H9 (cell line): ENCODE measurements around the gene NRXN2. TPM values are rescaled to one million over a fixed set of nuclear protein-coding genes. Genes with fewer than 3 reads are reported as not detected.

Source experiments
- DNase-seq: peaks from one replicate; pipeline ENCODE4 v3.0.0-alpha.2; 2017
- H2AFZ ChIP-seq: one replicate; pipeline ENCODE4 v1.6.1; 2013; ENCODE audit warnings: mild to moderate bottlenecking, low read length, control low read depth, moderate library complexity
- H2AK5ac ChIP-seq: 2 replicates; pipeline ENCODE4 v1.6.1; 2013; ENCODE audit warnings: low read length, control low read depth, mixed read lengths; ENCODE audit not compliant: insufficient read length
- H2BK120ac ChIP-seq: one replicate; pipeline ENCODE4 v1.6.1; 2013; ENCODE audit warnings: low read depth, mild to moderate bottlenecking, low read length, control low read depth, inconsistent platforms; ENCODE audit not compliant: poor library complexity, severe bottlenecking
- H2BK12ac ChIP-seq: 2 replicates; pipeline ENCODE4 v1.6.1; 2013; ENCODE audit warnings: low read length, control low read depth, mixed read lengths, low read depth; ENCODE audit not compliant: insufficient read length
- H2BK15ac ChIP-seq: 2 replicates; pipeline ENCODE4 v1.6.1; 2013; ENCODE audit warnings: low read depth, low read length, control low read depth
- H2BK20ac ChIP-seq: one replicate; pipeline ENCODE4 v1.6.1; 2013; ENCODE audit warnings: low read depth, mild to moderate bottlenecking, low read length, control low read depth, inconsistent platforms; ENCODE audit not compliant: poor library complexity, severe bottlenecking
- H2BK5ac ChIP-seq: 2 replicates; pipeline ENCODE4 v1.6.1; 2013; ENCODE audit warnings: low read length, control low read depth, mixed read lengths; ENCODE audit not compliant: insufficient read length
- H3K14ac ChIP-seq: 2 replicates; pipeline ENCODE4 v1.6.1; 2013; ENCODE audit warnings: low read length, control low read depth; ENCODE audit not compliant: insufficient read depth
- H3K18ac ChIP-seq: 2 replicates; pipeline ENCODE4 v1.6.1; 2013; ENCODE audit warnings: low read depth, mild to moderate bottlenecking, mixed read lengths, low read length, control low read depth; ENCODE audit not compliant: insufficient read length
- H3K23ac ChIP-seq: 2 replicates; pipeline ENCODE4 v1.6.1; 2013; ENCODE audit warnings: low read length, control low read depth, mixed read lengths, low read depth; ENCODE audit not compliant: insufficient read length
- H3K23me2 ChIP-seq: 2 replicates; pipeline ENCODE4 v1.6.1; 2013; ENCODE audit warnings: low read depth, mild to moderate bottlenecking, mixed read lengths, low read length, control low read depth; ENCODE audit not compliant: insufficient read length, poor library complexity, severe bottlenecking
- H3K27ac ChIP-seq: 2 replicates; pipeline ENCODE4 v1.5.1; 2013; ENCODE audit warnings: low read length, control low read depth, mixed read lengths, low read depth; ENCODE audit not compliant: insufficient read length
- H3K27me3 ChIP-seq: 2 replicates; pipeline ENCODE4 v1.6.1; 2013; ENCODE audit warnings: low read length, control low read depth, inconsistent platforms; ENCODE audit not compliant: insufficient read depth
- H3K4ac ChIP-seq: 2 replicates; pipeline ENCODE4 v1.6.1; 2013; ENCODE audit warnings: low read depth, mild to moderate bottlenecking, control low read depth, inconsistent platforms, low read length, moderate library complexity
- H3K4me1 ChIP-seq: 2 replicates; pipeline ENCODE4 v1.6.1; 2013; ENCODE audit warnings: low read length, control low read depth, inconsistent platforms; ENCODE audit not compliant: insufficient read depth
- H3K4me2 ChIP-seq: 2 replicates; pipeline ENCODE4 v1.6.1; 2013; ENCODE audit warnings: low read length, control low read depth, mixed read lengths; ENCODE audit not compliant: insufficient read length, insufficient read depth
- H3K56ac ChIP-seq: 2 replicates; pipeline ENCODE4 v1.6.1; 2013; ENCODE audit warnings: low read depth, mild to moderate bottlenecking, mixed read lengths, low read length, control low read depth; ENCODE audit not compliant: insufficient read length
- H3K79me1 ChIP-seq: 2 replicates; pipeline ENCODE4 v1.6.1; 2013; ENCODE audit warnings: low read depth, mild to moderate bottlenecking, moderate library complexity, low read length, control low read depth, inconsistent platforms; ENCODE audit not compliant: insufficient read depth, poor library complexity, severe bottlenecking
- H3K79me2 ChIP-seq: 2 replicates; pipeline ENCODE4 v1.6.1; 2013; ENCODE audit warnings: low read length, control low read depth, inconsistent platforms; ENCODE audit not compliant: insufficient read depth
- H3K9ac ChIP-seq: 2 replicates; pipeline ENCODE4 v1.6.1; 2013; ENCODE audit warnings: low read length, control low read depth, mixed read lengths; ENCODE audit not compliant: insufficient read length; ENCODE audit errors: extremely low read depth
- H3K9me3 ChIP-seq: one replicate; pipeline ENCODE4 v1.6.1; 2013; ENCODE audit warnings: low read depth, low read length, inconsistent platforms; ENCODE audit not compliant: control insufficient read depth
- H3T11ph ChIP-seq: one replicate; pipeline ENCODE4 v1.6.1; 2013; ENCODE audit warnings: mild to moderate bottlenecking, low read length, control low read depth, inconsistent platforms
- H4K20me1 ChIP-seq: one replicate; pipeline ENCODE4 v1.6.1; 2013; ENCODE audit not compliant: control insufficient read depth, insufficient read length, insufficient read depth
- H4K5ac ChIP-seq: 2 replicates; pipeline ENCODE4 v1.6.1; 2013; ENCODE audit warnings: low read depth, mild to moderate bottlenecking, mixed read lengths, low read length, control low read depth; ENCODE audit not compliant: insufficient read length
- H4K8ac ChIP-seq: replicated peaks from 2 replicates; pipeline ENCODE4 v1.6.1; 2013; ENCODE audit warnings: low read length, control low read depth, mixed read lengths, low read depth; ENCODE audit not compliant: insufficient read length
- H4K91ac ChIP-seq: 2 replicates; pipeline ENCODE4 v1.6.1; 2013; ENCODE audit warnings: low read depth, mild to moderate bottlenecking, moderate library complexity, mixed read lengths, low read length, control low read depth; ENCODE audit not compliant: insufficient read length
- H3K27ac Mint-ChIP-seq, 3 experiments: 2 replicates in 2 of 3; 3 replicates in 1 of 3; pipeline ENCODE4 v1.8.0; 2020 to 2021; ENCODE audit warnings: mixed read lengths in 3 of 3, mild to moderate bottlenecking in 1 of 3, moderate library complexity in 1 of 3
- H3K27me3 Mint-ChIP-seq: 2 replicates; pipeline ENCODE4 v1.8.0; 2021; ENCODE audit warnings: low read depth, mild to moderate bottlenecking, moderate library complexity, mixed read lengths
- H3K36me3 Mint-ChIP-seq, 3 experiments: 2 replicates in 2 of 3; 3 replicates in 1 of 3; pipeline ENCODE4 v1.8.0; 2020 to 2021; ENCODE audit warnings: low read depth in 3 of 3, mixed read lengths in 3 of 3; ENCODE audit not compliant: insufficient read depth in 1 of 3
- H3K4me1 Mint-ChIP-seq, 2 experiments: 2 replicates each; pipeline ENCODE4 v1.8.0; 2020; ENCODE audit warnings: mixed read lengths in 2 of 2
- H3K4me3 Mint-ChIP-seq, 2 experiments: 2 replicates in 1 of 2; 3 replicates in 1 of 2; pipeline ENCODE4 v1.8.0; 2020 to 2021; ENCODE audit warnings: mild to moderate bottlenecking in 2 of 2, mixed read lengths in 2 of 2, moderate library complexity in 1 of 2
- H3K9me3 Mint-ChIP-seq, 2 experiments: 2 replicates in 1 of 2; 3 replicates in 1 of 2; pipeline ENCODE4 v1.8.0; 2020; ENCODE audit warnings: mild to moderate bottlenecking in 2 of 2, mixed read lengths in 2 of 2, moderate library complexity in 1 of 2
- CTCF ChIP-seq: fragments of 200-600 bp; sonication (generic); conservative IDR thresholded peaks from 3 replicates; pipeline ENCODE4 v1.8.0; 2021; ENCODE audit warnings: antibody characterized with exemption, mild to moderate bottlenecking
- WGBS: extraction: QIAGEN DNeasy Blood & Tissue Kit; methylation state at CpG from one replicate; pipeline ENCODE4 v1.1.7; 2013; ENCODE audit warnings: missing lambda C conversion rate, low lambda C conversion rate, mixed read lengths; ENCODE audit not compliant: insufficient read length; ENCODE audit errors: extremely low coverage; 5-methylcytosine and 5-hydroxymethylcytosine counted together
- total RNA-seq: library from RNA; stranded (reverse); gene quantifications from 2 replicates; pipeline ENCODE4 v1.2.1, GENCODE V29; 2021

Gene NRXN2
- total RNA-seq, 1 experiment from 2014 or later = 3.9 TPM

- no peak for DNase-seq
- no peaks in the 10 kb centered on the region for H3K27me3 ChIP-seq
- H3K79me1 ChIP-seq = no peaks in the 10 kb centered on the region
Measured at GRCh38 chr11:64563966-64564365, 159.0 kb downstream of the NRXN2 start.

More at GRCh38 chr11:64563966-64564365, 159.0 kb downstream of the NRXN2 start:
- no peak overlapping the region for H2AFZ ChIP-seq
- no peak overlapping the region for H3K18ac ChIP-seq
- H3K14ac ChIP-seq = no peak overlapping the region
- peaks cover 5% of the 10 kb centered on the region for H3K23me2 ChIP-seq
- Mint-ChIP-seq H3K9me3 (no peaks in the 10 kb centered on the region), H3K4me3 (no peak overlapping the region), H3K27ac (no peak overlapping the region), H3K27me3 (peaks cover 2% of the 10 kb centered on the region), H3K4me1 (peaks cover 37 to 44% of the 10 kb centered on the region in 2 experiments), H3K36me3 (no peaks in the 10 kb centered on the region; a peak in 1 of 7 replicates)
- no peak overlapping the region for H2BK12ac ChIP-seq
- no CpG with 5 or more reads among the region's 12 CpGs for WGBS
- no peak overlapping the region for H2BK15ac ChIP-seq
- H3K23ac ChIP-seq = no peak overlapping the region
- no peaks in the 10 kb centered on the region for H4K20me1 ChIP-seq
- H3K4me1 ChIP-seq = no peaks in the 10 kb centered on the region; the same call in 1 of the 2 replicates
- no peak overlapping the region for H3T11ph ChIP-seq
- no peak overlapping the region for H4K8ac ChIP-seq
- H3K56ac ChIP-seq = no peak overlapping the region
- H3K79me2 ChIP-seq = no peaks in the 10 kb centered on the region
- H3K9me3 ChIP-seq = no peaks in the 10 kb centered on the region
- no peak overlapping the region for H2BK5ac ChIP-seq
- H2AK5ac ChIP-seq = no peak overlapping the region
- no peak overlapping the region for H4K91ac ChIP-seq
- no peak overlapping the region for H3K27ac ChIP-seq
- no peak overlapping the region for H4K5ac ChIP-seq
- no peak overlapping the region for H3K4ac ChIP-seq
- H3K4me2 ChIP-seq = no peak overlapping the region
- no peak overlapping the region for H2BK20ac ChIP-seq
- no peak overlapping the region for H2BK120ac ChIP-seq
- no peak overlapping the region for H3K9ac ChIP-seq
- no peak for TF ChIP-seq CTCF
